HAP-1 (cell line): ENCODE measurements around the gene NGEF.

ENCODE experiments used
- DNase-seq, 2 experiments: peaks; one replicate each; pipeline ENCODE4 v3.0.0-alpha.2; 2016 to 2020; ENCODE audit warnings: low spot score in 2 of 2
- H3K27me3 ChIP-seq: fragments of 250-450 bp; sonication (Bioruptor Pico); 2 replicates; pipeline ENCODE4 v1.5.1; 2020; ENCODE audit warnings: low read depth, mild to moderate bottlenecking, moderate library complexity
- H3K36me3 ChIP-seq: fragments of 250-450 bp; sonication (Bioruptor Pico); replicated peaks from 2 replicates; pipeline ENCODE4 v1.5.1; 2020; ENCODE audit warnings: mild to moderate bottlenecking
- H3K4me1 ChIP-seq: fragments of 250-450 bp; sonication (Bioruptor Pico); 2 replicates; pipeline ENCODE4 v1.5.1; 2020; ENCODE audit warnings: mild to moderate bottlenecking
- H3K4me3 ChIP-seq: fragments of 250-450 bp; sonication (Bioruptor Pico); 2 replicates; pipeline ENCODE4 v1.5.1; 2020; ENCODE audit warnings: mild to moderate bottlenecking, moderate library complexity
- H3K9me3 ChIP-seq: fragments of 250-450 bp; sonication (Bioruptor Pico); 2 replicates; pipeline ENCODE4 v1.5.1; 2020; ENCODE audit warnings: mild to moderate bottlenecking, moderate library complexity
- in situ Hi-C: fragments of 300-500 bp; cut with MboI; formaldehyde crosslinking; loops from 3 replicates; pipeline ENCODE4 v1.14.3; 2020; ENCODE audit warnings: low sequenced_read_pairs, inconsistent platforms, mixed read lengths

NGEF gene

GRCh38 chr2:233051241-233052149 lies 38.4 kb upstream of the NGEF start:
- no peaks in the 10 kb centered on the region for H3K27me3 ChIP-seq
- no peaks in the 10 kb centered on the region for H3K9me3 ChIP-seq
- DNase-seq: no peak
- H3K4me1 ChIP-seq: no peaks in the 10 kb centered on the region
- in situ Hi-C loops: no loop called here
- H3K4me3 ChIP-seq: no peak overlapping the region
- H3K36me3 ChIP-seq: no peaks in the 10 kb centered on the region

- Histone ChIP-seq H3K36me3 (no peaks in the 10 kb centered on the region), H3K4me1 (no peaks in the 10 kb centered on the region), H3K4me3 (no peak overlapping the region), H3K27me3 (no peaks in the 10 kb centered on the region), H3K9me3 (no peaks in the 10 kb centered on the region)
- in situ Hi-C loops: loop anchor here (25.0 kb wide), 1 partner anchor 437 kb away; no protein-coding TSS in a partner anchor
- no peak for DNase-seq
These were observed 36.2 kb upstream of the NGEF start for GRCh38 chr2:233049194-233049761.

- no peak for DNase-seq
- Histone ChIP-seq H3K36me3 (no peaks in the 10 kb centered on the region), H3K9me3 (no peaks in the 10 kb centered on the region), H3K27me3 (no peaks in the 10 kb centered on the region), H3K4me1 (no peaks in the 10 kb centered on the region), H3K4me3 (no peak overlapping the region)
- in situ Hi-C loops: loop anchor here (25.0 kb wide), 1 partner anchor 436 kb away; no protein-coding TSS in a partner anchor
These were observed 35.6 kb upstream of the NGEF start for GRCh38 chr2:233048569-233049193.

GRCh38 chr2:233047667-233048066 lies 34.6 kb upstream of the NGEF start:
- DNase-seq: no peak
- H3K27me3 ChIP-seq: no peaks in the 10 kb centered on the region
- H3K36me3 ChIP-seq: no peaks in the 10 kb centered on the region
- in situ Hi-C loops: loop anchor here (25.0 kb wide), 1 partner anchor 435 kb away; no protein-coding TSS in a partner anchor
- H3K9me3 ChIP-seq: no peaks in the 10 kb centered on the region
- H3K4me1 ChIP-seq: no peaks in the 10 kb centered on the region
- H3K4me3 ChIP-seq: no peak overlapping the region

GRCh38 chr2:233047206-233047605 lies 34.1 kb upstream of the NGEF start:
- Histone ChIP-seq H3K9me3 (no peaks in the 10 kb centered on the region), H3K4me1 (no peaks in the 10 kb centered on the region), H3K36me3 (no peaks in the 10 kb centered on the region), H3K4me3 (no peak overlapping the region), H3K27me3 (no peaks in the 10 kb centered on the region)
- in situ Hi-C loops: loop anchor here (25.0 kb wide), 1 partner anchor 435 kb away; no protein-coding TSS in a partner anchor
- DNase-seq: no peak

GRCh38 chr2:233044974-233045605 lies 32.0 kb upstream of the NGEF start:
- H3K4me3 ChIP-seq: no peak overlapping the region
- no peak for DNase-seq
- H3K4me1 ChIP-seq: no peaks in the 10 kb centered on the region
- H3K27me3 ChIP-seq: no peaks in the 10 kb centered on the region
- no peaks in the 10 kb centered on the region for H3K9me3 ChIP-seq
- in situ Hi-C loops: loop anchor here (25.0 kb wide), 1 partner anchor 433 kb away; no protein-coding TSS in a partner anchor
- H3K36me3 ChIP-seq: no peaks in the 10 kb centered on the region

- DNase-seq: no peak
- in situ Hi-C loops: loop anchor here (25.0 kb wide), 1 partner anchor 430 kb away; no protein-coding TSS in a partner anchor
- H3K4me3 ChIP-seq: no peak overlapping the region
- no peaks in the 10 kb centered on the region for H3K27me3 ChIP-seq
- H3K4me1 ChIP-seq: no peaks in the 10 kb centered on the region
- no peaks in the 10 kb centered on the region for H3K36me3 ChIP-seq
- H3K9me3 ChIP-seq: no peaks in the 10 kb centered on the region
These were observed 29.5 kb upstream of the NGEF start for GRCh38 chr2:233042549-233042948.

GRCh38 chr2:233041722-233042323 lies 28.8 kb upstream of the NGEF start:
- Histone ChIP-seq H3K4me3 (no peak overlapping the region), H3K9me3 (no peaks in the 10 kb centered on the region), H3K36me3 (no peaks in the 10 kb centered on the region), H3K27me3 (no peaks in the 10 kb centered on the region), H3K4me1 (no peaks in the 10 kb centered on the region)
- no peak for DNase-seq
- in situ Hi-C loops: loop anchor here (25.0 kb wide), 1 partner anchor 430 kb away; no protein-coding TSS in a partner anchor

GRCh38 chr2:233040571-233040970 lies 27.5 kb upstream of the NGEF start:
- Histone ChIP-seq H3K4me3 (no peak overlapping the region), H3K4me1 (no peaks in the 10 kb centered on the region), H3K27me3 (no peaks in the 10 kb centered on the region), H3K36me3 (no peaks in the 10 kb centered on the region), H3K9me3 (no peaks in the 10 kb centered on the region)
- DNase-seq: no peak
- in situ Hi-C loops: loop anchor here (25.0 kb wide), 1 partner anchor 428 kb away; no protein-coding TSS in a partner anchor

GRCh38 chr2:233039846-233040530 lies 26.9 kb upstream of the NGEF start:
- Histone ChIP-seq H3K4me3 (no peak overlapping the region), H3K9me3 (no peaks in the 10 kb centered on the region), H3K27me3 (no peaks in the 10 kb centered on the region), H3K36me3 (no peaks in the 10 kb centered on the region), H3K4me1 (no peaks in the 10 kb centered on the region)
- DNase-seq: no peak
- in situ Hi-C loops: loop anchor here (25.0 kb wide), 1 partner anchor 428 kb away; no protein-coding TSS in a partner anchor

- in situ Hi-C loops: loop anchor here (25.0 kb wide), 1 partner anchor 427 kb away; no protein-coding TSS in a partner anchor
- H3K4me3 ChIP-seq: no peak overlapping the region
These were observed 26.3 kb upstream of the NGEF start for GRCh38 chr2:233039212-233039845.

GRCh38 chr2:233037078-233037477 lies 24.0 kb upstream of the NGEF start:
- H3K9me3 ChIP-seq: no peaks in the 10 kb centered on the region
- DNase-seq: no peak
- no peaks in the 10 kb centered on the region for H3K4me1 ChIP-seq
- H3K27me3 ChIP-seq: no peaks in the 10 kb centered on the region
- in situ Hi-C loops: loop anchor here (25.0 kb wide), 1 partner anchor 425 kb away; no protein-coding TSS in a partner anchor
- H3K36me3 ChIP-seq: no peaks in the 10 kb centered on the region
- no peak overlapping the region for H3K4me3 ChIP-seq

More at GRCh38 chr2:233039212-233039845, 26.3 kb upstream of the NGEF start:
- no peaks in the 10 kb centered on the region for H3K36me3 ChIP-seq
- no peaks in the 10 kb centered on the region for H3K27me3 ChIP-seq
- DNase-seq: no peak
- no peaks in the 10 kb centered on the region for H3K4me1 ChIP-seq
- H3K9me3 ChIP-seq: no peaks in the 10 kb centered on the region
